CMK (cell line): Measurements from ENCODE around the gene MED22.
"Not testable (repeated sequence)": the region's sequence is repeated elsewhere in the genome, so short reads cannot be mapped to it uniquely, and the experiment has no call there.

Experiments used
- DNase-seq: peaks from one replicate; pipeline ENCODE4 v3.0.0-alpha.2; 2010; ENCODE audit warnings: low read depth

MED22 gene

GRCh38 chr9:133347985-133348717 is at the start of gene MED22, which contains the start of gene RPL7A:
Gene MED22, minus strand, starts transcription at chr9:133348131. Its CDS starts 1,469 bp downstream, at chr9:133346662.
Gene RPL7A, plus strand, starts transcription at chr9:133348218. Its CDS starts 26 bp downstream, at chr9:133348244.
- DNase-seq, result peak; percentile 66

- DNase-seq, result no peak
Measured at GRCh38 chr9:133397370-133397769, 49.4 kb upstream of the MED22 start.

GRCh38 chr9:133396952-133397351 is 49.0 kb upstream of the MED22 start:
- no peak for DNase-seq

- DNase-seq, result no peak
Measured at GRCh38 chr9:133394687-133395271, 46.8 kb upstream of the MED22 start.

- no peak for DNase-seq
Measured at GRCh38 chr9:133393399-133393798, 45.5 kb upstream of the MED22 start.

- not testable (repeated sequence) for DNase-seq
Measured at GRCh38 chr9:133392308-133392707, 44.4 kb upstream of the MED22 start.

GRCh38 chr9:133391449-133391848 is 43.5 kb upstream of the MED22 start:
- not testable (repeated sequence) for DNase-seq

- DNase-seq, result no peak
Measured at GRCh38 chr9:133390713-133391112, 42.8 kb upstream of the MED22 start.

- DNase-seq, result no peak
Measured at GRCh38 chr9:133389562-133389961, 41.6 kb upstream of the MED22 start.

- no peak for DNase-seq
Measured at GRCh38 chr9:133389025-133389557, 41.2 kb upstream of the MED22 start.

GRCh38 chr9:133387680-133388079 is 39.7 kb upstream of the MED22 start:
- DNase-seq, result no peak

GRCh38 chr9:133386338-133386737 is 38.4 kb upstream of the MED22 start:
- no peak for DNase-seq

- DNase-seq, result no peak
Measured at GRCh38 chr9:133385452-133385851, 37.5 kb upstream of the MED22 start.

GRCh38 chr9:133384736-133385321 is 36.9 kb upstream of the MED22 start:
- DNase-seq, result no peak

- DNase-seq, result no peak
Measured at GRCh38 chr9:133383438-133383837, 35.5 kb upstream of the MED22 start.

GRCh38 chr9:133382507-133383141 is 34.7 kb upstream of the MED22 start:
- DNase-seq, result no peak

- DNase-seq, result no peak
Measured at GRCh38 chr9:133380734-133381133, 32.8 kb upstream of the MED22 start.

- no peak for DNase-seq
Measured at GRCh38 chr9:133379153-133380086, 31.5 kb upstream of the MED22 start.

GRCh38 chr9:133378408-133378962 is 30.6 kb upstream of the MED22 start:
- no peak for DNase-seq

GRCh38 chr9:133377721-133378216 is 29.8 kb upstream of the MED22 start:
- DNase-seq, result no peak

- not testable (repeated sequence) for DNase-seq
Measured at GRCh38 chr9:133377280-133377679, 29.3 kb upstream of the MED22 start.
